Prostate gland (tissue), 2 donors: Measurements from ENCODE around the gene UBR2.

Source experiments
- CTCF ChIP-seq, 4 experiments: fragments of 200-600 bp in 2 of 4; fragments of 450-650 bp in 2 of 4; sonication (generic) in 2 of 4; IDR thresholded peaks; 1 replicate in 3 of 4; 2 replicates in 1 of 4; pipeline ENCODE4 v1.5.1; 2016 to 2019; ENCODE audit warnings: antibody characterized with exemption in 4 of 4, mild to moderate bottlenecking in 2 of 4, moderate library complexity in 2 of 4
- POLR2A ChIP-seq: fragments of 450-650 bp; IDR thresholded peaks from one replicate; pipeline ENCODE4 v1.6.1; 2016; ENCODE audit warnings: antibody characterized with exemption, mild to moderate bottlenecking
- POLR2AphosphoS5 ChIP-seq: sonication (generic); formaldehyde crosslinking; IDR thresholded peaks from one replicate; pipeline ENCODE4 v1.6.1; 2017; ENCODE audit warnings: antibody characterized with exemption

DNA sequence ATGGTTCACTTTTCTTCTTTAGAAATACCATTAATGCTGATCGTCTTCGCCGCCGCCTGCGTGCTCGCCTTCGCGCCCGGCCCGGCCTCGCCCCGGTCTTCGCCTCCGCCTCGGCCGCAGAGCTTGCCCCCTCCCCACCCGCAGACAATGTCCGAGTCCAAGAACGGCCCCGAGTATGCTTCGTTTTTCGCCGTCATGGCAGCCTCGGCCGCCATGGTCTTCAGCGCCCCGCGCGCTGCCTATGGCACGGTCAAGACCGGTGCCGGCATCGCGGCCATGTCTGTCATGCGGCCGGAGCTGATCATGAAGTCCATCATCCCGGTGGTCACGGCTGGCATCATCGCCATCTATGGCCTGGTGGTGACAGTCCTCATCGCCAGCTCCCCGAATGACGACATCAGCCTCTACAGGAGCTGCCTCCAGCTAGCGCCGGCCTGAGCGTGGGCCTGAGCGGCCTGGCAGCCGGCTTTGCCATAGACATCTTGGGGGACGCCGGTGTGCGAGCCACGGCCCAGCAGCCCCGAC is 163.3 kb downstream of the UBR2 start:
- TF ChIP-seq POLR2AphosphoS5 (no peak), CTCF (IDR thresholded peaks at IDR 0.05) (no peak), POLR2A (no peak)
